ENCODE results near the gene PCDHB2.
"Not testable (repeated sequence)": the region's sequence is repeated elsewhere in the genome, so short reads cannot be mapped to it uniquely, and the experiment has no call there.

The PCDHB2 gene

DNA sequence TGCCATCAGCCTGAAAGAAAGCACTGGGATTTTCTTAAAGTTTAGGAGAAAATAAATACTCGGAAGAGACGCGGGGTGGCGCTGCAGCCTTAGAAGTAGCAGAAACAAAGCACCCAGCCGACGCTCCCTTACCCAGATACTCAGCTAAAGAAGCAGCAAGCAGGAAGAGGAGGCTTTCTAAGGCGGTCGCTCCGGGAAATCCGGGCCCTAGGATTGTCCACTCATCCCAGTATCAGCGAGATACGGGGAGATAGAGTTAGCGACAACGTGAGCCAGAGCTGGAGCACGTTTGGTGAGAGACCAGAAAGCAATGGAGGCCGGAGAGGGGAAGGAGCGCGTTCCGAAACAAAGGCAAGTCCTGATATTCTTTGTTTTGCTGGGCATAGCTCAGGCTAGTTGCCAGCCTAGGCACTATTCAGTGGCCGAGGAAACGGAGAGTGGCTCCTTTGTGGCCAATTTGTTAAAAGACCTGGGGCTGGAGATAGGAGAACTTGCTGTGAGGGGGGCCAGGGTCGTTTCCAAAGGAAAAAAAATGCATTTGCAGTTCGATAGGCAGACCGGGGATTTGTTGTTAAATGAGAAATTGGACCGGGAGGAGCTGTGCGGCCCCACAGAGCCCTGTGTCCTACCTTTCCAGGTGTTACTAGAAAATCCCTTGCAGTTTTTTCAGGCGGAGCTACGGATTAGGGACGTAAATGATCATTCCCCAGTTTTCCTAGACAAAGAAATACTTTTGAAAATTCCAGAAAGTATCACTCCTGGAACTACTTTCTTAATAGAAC lies at the start of gene PCDHB2:
TSS of gene PCDHB2 (plus strand) at position 135 of the 782 bp plus-strand sequence. CDS start at position 311, 176 bp downstream.
- no peak for DNase-seq (ENCODE audit: low spot score)
- TF ChIP-seq CTCF (IDR thresholded peaks at IDR 0.05; ENCODE audit: extremely low read depth, missing control alignments) = no peak

- DNase-seq (ENCODE audit: low spot score) = no peak
- TF ChIP-seq CTCF (IDR thresholded peaks at IDR 0.05; ENCODE audit: extremely low read depth, missing control alignments) = no peak
Observed at GRCh38 chr5:141050622-141051520, 43.5 kb upstream of the PCDHB2 start, which contains the start of gene PCDHB1. Gene PCDHB1 (plus strand): TSS chr5:141051374. CDS start chr5:141051471, 97 bp downstream.

DNA sequence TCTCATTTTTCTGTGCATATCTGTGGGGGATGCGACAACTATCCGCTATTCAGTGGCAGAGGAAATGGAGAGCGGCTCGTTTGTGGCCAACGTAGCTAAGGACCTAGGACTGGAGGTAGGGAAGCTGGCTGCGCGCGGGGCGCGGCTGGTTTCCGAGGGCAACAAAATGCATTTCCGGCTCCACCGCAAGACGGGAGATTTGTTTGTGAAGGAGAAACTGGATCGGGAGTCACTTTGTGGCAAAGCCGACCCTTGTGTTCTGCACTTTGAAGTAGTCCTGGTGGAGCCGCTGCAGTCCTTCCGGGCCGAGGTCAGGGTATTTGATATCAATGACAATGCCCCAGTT lies 42.9 kb upstream of the PCDHB2 start:
- DNase-seq (ENCODE audit: low spot score) = no peak
- TF ChIP-seq CTCF (IDR thresholded peaks at IDR 0.05; ENCODE audit: extremely low read depth, missing control alignments) = no peak

- TF ChIP-seq CTCF (IDR thresholded peaks at IDR 0.05; ENCODE audit: extremely low read depth, missing control alignments) = no peak
- no peak for DNase-seq (ENCODE audit: low spot score)
Observed at GRCh38 chr5:141077826-141078225, 16.6 kb upstream of the PCDHB2 start.

- no peak for DNase-seq (ENCODE audit: low spot score)
- TF ChIP-seq CTCF (IDR thresholded peaks at IDR 0.05; ENCODE audit: extremely low read depth, missing control alignments) = no peak
Observed at GRCh38 chr5:141082228-141082627, 12.2 kb upstream of the PCDHB2 start.

- DNase-seq (ENCODE audit: low spot score) = no peak
- no peak for TF ChIP-seq CTCF (IDR thresholded peaks at IDR 0.05; ENCODE audit: extremely low read depth, missing control alignments)
Observed at GRCh38 chr5:141084487-141084989, 9.9 kb upstream of the PCDHB2 start.

DNA sequence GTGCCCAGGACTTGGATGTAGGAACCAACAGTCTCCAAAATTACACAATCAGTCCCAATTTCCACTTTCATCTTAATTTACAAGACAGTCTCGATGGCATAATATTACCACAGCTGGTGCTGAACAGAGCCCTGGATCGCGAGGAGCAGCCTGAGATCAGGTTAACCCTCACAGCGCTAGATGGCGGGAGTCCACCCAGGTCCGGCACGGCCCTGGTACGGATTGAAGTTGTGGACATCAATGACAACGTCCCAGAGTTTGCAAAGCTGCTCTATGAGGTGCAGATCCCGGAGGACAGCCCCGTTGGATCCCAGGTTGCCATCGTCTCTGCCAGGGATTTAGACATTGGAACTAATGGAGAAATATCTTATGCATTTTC lies 837 bp downstream of the PCDHB2 start:
- no peak for TF ChIP-seq CTCF (IDR thresholded peaks at IDR 0.05; ENCODE audit: extremely low read depth, missing control alignments)
- DNase-seq (ENCODE audit: low spot score) = no peak

DNA sequence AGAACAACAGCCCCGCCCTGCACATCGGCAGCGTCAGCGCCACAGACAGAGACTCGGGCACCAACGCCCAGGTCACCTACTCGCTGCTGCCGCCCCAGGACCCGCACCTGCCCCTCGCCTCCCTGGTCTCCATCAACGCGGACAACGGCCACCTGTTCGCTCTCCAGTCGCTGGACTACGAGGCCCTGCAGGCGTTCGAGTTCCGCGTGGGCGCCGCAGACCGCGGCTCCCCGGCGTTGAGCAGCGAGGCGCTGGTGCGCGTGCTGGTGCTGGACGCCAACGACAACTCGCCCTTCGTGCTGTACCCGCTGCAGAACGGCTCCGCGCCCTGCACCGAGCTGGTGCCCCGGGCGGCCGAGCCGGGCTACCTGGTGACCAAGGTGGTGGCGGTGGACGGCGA lies 1.8 kb downstream of the PCDHB2 start:
- not testable (repeated sequence) for DNase-seq (ENCODE audit: low spot score)

- not testable (repeated sequence) for DNase-seq (ENCODE audit: low spot score)
Observed at GRCh38 chr5:141096586-141096985, 2.2 kb downstream of the PCDHB2 start.
